Midbrain (tissue), 1 donor: ENCODE measurements around the gene MUC5B.
"Not testable (repeated sequence)": the region's sequence is repeated elsewhere in the genome, so short reads cannot be mapped to it uniquely, and the experiment has no call there.

Source experiments
- DNase-seq: peaks from one replicate; lab custom pipeline; 2025; lab: John Stamatoyannopoulos, UW

The MUC5B gene

GRCh38 chr11:1232883-1233321 lies 10.0 kb downstream of the MUC5B start:
- DNase-seq, result no peak

- no peak for DNase-seq
These were observed 10.6 kb downstream of the MUC5B start for GRCh38 chr11:1233351-1234053.

- DNase-seq, result no peak
These were observed 11.3 kb downstream of the MUC5B start for GRCh38 chr11:1234054-1234720.

DNA sequence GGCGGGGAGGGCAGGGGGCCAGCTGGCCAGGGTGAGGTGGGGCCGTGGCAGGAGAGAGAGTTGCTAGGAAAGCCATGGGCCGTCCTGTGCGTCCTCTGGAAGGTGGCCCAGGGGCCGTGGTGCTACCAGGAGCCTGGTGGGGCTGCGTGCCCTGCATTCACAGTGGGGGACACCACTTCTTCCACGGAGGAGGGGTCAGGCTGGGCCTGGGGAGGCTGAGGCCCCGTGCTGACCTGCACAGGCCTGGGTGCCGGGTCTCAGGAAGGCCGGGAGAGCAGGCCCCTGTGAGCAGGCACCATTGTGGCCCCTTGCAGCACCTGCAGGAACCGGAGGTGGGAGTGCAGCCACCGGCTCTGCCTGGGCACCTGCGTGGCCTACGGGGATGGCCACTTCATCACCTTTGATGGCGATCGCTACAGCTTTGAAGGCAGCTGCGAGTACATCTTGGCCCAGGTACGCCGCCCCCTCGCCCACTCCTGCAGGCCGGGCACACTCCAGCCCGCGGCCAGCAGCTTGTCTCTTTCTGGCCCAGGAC lies 12.0 kb downstream of the MUC5B start:
- no peak for DNase-seq

DNA sequence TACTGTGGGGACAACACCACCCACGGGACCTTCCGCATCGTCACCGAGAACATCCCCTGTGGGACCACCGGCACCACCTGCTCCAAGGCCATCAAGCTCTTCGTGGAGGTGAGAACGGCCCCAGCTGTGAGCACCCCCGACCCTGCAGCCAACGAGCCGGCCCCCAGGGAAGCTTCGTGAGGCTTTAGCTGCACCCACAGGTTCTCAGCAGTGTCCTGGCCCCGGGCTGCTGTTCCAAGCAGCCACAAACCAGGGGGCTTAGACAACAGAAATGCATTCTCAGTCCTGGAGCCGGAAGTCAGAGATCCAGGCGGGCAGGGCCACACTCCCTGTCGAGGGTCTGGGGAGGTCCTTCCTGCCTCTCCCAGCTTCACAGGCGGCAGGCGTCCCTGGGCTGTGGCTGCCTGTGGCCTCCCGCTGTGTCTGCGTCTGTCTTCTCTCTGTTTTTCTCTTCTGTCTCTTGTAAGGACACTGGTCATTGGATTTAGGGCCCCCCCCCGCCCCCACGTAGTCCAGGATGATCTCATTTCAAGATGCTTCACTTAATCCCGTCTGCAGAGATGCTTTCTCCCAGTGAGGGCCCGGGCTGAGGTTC lies 12.5 kb downstream of the MUC5B start:
- no peak for DNase-seq

DNA sequence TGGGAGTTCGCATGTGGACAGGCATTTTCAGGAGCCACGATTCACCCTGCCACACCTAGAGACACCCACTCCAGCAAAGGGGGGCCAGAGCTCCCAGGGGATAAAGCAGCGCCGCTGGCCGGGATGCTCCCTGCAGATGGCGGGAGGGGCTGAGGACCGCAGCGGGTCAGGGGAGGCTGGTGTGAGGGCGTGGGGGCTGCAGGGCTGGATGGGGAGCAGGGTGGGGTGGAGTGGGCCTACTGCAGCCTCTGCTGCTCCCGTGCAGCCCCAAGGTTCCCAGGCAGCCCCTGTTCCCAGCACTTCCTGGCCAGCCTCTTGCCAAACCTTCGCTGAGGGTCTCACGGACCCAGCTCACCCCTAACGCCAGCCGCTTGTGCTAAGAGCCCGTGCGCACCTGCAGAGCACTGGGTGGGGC lies 13.0 kb downstream of the MUC5B start:
- DNase-seq, result no peak

DNA sequence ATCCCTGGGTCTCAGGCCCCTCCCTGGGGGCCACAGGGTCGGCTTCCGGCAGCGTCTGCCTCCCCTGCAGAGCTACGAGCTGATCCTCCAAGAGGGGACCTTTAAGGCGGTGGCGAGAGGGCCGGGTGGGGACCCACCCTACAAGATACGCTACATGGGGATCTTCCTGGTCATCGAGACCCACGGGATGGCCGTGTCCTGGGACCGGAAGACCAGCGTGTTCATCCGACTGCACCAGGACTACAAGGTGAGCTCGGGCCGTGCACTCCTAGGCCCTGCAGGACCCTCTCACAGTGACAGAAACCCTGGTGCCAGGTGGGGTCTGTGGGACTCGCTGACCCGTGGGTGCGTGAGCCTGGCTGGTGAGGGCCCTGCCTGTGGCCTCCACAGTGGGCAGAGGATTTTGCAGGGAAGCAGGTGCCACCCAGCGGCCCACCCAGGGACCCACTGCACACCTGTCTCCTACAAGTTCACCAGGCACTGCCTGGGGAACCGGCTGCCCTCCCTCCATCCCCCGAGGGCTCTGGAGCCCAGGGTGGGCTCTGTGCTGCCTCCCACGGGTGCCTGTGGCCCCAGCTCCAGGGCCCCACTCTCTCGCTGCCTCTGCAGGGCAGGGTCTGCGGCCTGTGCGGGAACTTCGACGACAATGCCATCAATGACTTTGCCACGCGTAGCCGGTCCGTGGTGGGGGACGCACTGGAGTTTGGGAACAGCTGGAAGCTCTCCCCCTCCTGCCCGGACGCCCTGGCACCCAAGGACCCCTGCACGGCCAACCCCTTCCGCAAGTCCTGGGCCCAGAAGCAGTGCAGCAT lies 13.7 kb downstream of the MUC5B start:
- DNase-seq, result no peak

DNA sequence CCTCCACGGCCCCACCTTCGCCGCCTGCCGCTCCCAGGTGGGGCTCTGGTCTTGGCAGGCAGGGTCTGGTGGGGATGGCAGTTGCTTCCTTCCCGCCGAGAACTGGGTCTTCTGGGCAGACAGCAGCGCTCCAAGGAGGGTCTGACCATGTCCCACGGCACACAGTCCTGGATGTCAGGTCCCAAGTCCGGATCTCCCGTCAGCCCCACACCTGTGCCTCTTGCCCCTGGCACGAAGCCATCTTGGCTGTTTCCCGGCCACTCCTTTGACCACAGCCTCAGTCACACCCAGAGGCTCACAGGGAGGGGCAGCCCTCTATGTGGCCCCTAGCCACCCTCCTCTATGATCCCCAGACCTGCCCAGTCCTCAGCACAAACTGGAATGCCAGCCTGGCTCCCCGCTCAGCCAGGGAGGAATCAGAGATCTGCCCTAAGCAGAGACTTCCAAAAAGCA lies 14.3 kb downstream of the MUC5B start:
- no peak for DNase-seq

GRCh38 chr11:1237851-1238250 lies 15.0 kb downstream of the MUC5B start:
- no peak for DNase-seq

GRCh38 chr11:1238767-1239595 lies 16.1 kb downstream of the MUC5B start:
- no peak for DNase-seq

GRCh38 chr11:1239596-1240205 lies 16.8 kb downstream of the MUC5B start:
- no peak for DNase-seq

GRCh38 chr11:1240771-1241170 lies 17.9 kb downstream of the MUC5B start:
- DNase-seq, result no peak

DNA sequence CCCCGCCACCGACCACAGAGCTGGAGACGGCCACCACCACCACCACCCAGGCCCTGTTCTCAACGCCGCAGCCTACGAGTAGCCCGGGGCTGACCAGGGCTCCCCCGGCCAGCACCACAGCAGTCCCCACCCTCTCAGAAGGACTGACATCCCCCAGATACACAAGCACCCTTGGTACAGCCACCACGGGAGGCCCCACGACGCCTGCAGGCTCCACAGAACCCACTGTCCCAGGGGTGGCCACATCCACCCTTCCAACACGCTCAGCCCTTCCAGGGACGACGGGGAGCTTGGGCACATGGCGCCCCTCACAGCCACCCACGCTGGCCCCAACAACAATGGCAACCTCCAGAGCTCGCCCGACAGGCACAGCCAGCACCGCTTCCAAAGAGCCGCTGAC lies 18.8 kb downstream of the MUC5B start:
- no peak for DNase-seq

GRCh38 chr11:1242289-1242688 lies 19.4 kb downstream of the MUC5B start:
- DNase-seq, result no peak

DNA sequence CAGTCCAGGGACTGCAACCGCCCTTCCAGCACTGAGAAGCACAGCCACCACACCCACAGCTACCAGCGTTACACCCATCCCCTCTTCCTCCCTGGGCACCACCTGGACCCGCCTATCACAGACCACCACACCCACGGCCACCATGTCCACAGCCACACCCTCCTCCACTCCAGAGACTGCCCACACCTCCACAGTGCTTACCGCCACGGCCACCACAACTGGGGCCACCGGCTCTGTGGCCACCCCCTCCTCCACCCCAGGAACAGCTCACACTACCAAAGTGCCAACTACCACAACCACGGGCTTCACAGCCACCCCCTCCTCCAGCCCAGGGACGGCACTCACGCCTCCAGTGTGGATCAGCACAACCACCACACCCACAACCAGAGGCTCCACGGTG lies 19.9 kb downstream of the MUC5B start:
- DNase-seq, result not testable (repeated sequence)

GRCh38 chr11:1243521-1243920 lies 20.7 kb downstream of the MUC5B start:
- DNase-seq, result not testable (repeated sequence)

DNA sequence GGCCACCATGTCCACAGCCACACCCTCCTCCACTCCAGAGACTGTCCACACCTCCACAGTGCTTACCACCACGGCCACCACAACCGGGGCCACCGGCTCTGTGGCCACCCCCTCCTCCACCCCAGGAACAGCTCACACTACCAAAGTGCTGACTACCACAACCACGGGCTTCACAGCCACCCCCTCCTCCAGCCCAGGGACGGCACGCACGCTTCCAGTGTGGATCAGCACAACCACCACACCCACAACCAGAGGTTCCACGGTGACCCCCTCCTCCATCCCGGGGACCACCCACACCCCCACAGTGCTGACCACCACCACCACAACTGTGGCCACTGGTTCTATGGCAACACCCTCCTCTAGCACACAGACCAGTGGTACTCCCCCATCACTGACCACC lies 21.7 kb downstream of the MUC5B start:
- not testable (repeated sequence) for DNase-seq

- DNase-seq, result not testable (repeated sequence)
These were observed 22.9 kb downstream of the MUC5B start for GRCh38 chr11:1245717-1246116.

DNA sequence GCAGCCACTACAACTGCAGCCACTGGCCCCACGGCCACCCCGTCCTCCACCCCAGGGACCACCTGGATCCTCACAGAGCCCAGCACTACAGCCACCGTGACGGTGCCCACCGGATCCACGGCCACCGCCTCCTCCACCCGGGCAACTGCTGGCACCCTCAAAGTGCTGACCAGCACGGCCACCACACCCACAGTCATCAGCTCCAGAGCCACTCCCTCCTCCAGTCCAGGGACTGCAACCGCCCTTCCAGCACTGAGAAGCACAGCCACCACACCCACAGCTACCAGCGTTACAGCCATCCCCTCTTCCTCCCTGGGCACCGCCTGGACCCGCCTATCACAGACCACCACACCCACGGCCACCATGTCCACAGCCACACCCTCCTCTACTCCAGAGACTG lies 23.4 kb downstream of the MUC5B start:
- not testable (repeated sequence) for DNase-seq

DNA sequence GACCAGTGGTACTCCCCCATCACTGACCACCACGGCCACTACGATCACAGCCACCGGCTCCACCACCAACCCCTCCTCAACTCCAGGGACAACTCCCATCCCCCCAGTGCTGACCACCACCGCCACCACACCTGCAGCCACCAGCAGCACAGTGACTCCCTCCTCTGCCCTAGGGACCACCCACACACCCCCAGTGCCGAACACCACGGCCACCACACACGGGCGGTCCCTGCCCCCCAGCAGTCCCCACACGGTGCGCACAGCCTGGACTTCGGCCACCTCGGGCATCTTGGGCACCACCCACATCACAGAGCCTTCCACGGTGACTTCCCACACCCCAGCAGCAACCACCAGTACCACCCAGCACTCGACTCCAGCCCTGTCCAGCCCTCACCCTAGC lies 24.2 kb downstream of the MUC5B start:
- not testable (repeated sequence) for DNase-seq

DNA sequence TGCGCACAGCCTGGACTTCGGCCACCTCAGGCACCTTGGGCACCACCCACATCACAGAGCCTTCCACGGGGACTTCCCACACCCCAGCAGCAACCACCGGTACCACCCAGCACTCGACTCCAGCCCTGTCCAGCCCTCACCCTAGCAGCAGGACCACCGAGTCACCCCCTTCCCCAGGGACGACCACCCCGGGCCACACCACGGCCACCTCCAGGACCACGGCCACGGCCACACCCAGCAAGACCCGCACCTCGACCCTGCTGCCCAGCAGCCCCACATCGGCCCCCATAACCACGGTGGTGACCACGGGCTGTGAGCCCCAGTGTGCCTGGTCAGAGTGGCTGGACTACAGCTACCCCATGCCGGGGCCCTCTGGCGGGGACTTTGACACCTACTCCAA lies 26.1 kb downstream of the MUC5B start:
- not testable (repeated sequence) for DNase-seq
